Esophagus muscularis mucosa (tissue), 4 donors: ENCODE data around the gene SPOP. TPM values are rescaled to one million over a fixed set of nuclear protein-coding genes. Genes with fewer than 3 reads are reported as not detected.
A peak's percentile ranks its signal among the peaks of the same experiment; 100 is the strongest.

Source experiments
- DNase-seq: peaks from one replicate; pipeline ENCODE4 v3.0.0-alpha.2; 2017; ENCODE audit errors: extremely low spot score
- H3K27ac ChIP-seq, 4 donors: fragments of 200-600 bp; sonication (generic); replicated peaks in 1 of 4; 1 replicate in 3 of 4; 2 replicates in 1 of 4; pipeline ENCODE4 v1.5.1; 2016 to 2019; ENCODE audit warnings: mild to moderate bottlenecking in 1 of 4
- H3K27me3 ChIP-seq, 4 donors: fragments of 200-600 bp; sonication (generic); one replicate each; pipeline versions ENCODE4 v1.5.1 to v1.6.0; 2016 to 2019
- H3K36me3 ChIP-seq, 4 donors: fragments of 200-600 bp; sonication (generic); one replicate each; pipeline ENCODE4 v1.5.1; 2016 to 2019
- H3K4me1 ChIP-seq, 4 donors: fragments of 200-600 bp; sonication (generic); one replicate each; pipeline ENCODE4 v1.5.1; 2016 to 2019
- H3K4me3 ChIP-seq, 4 donors: fragments of 200-600 bp; sonication (generic); 1 replicate in 2 of 4; 2 replicates in 2 of 4; pipeline ENCODE4 v1.5.1; 2016 to 2019; ENCODE audit warnings: mild to moderate bottlenecking in 4 of 4, moderate library complexity in 1 of 4
- H3K9me3 ChIP-seq, 4 donors: fragments of 200-600 bp; sonication (generic); 1 replicate in 3 of 4; 2 replicates in 1 of 4; pipeline ENCODE4 v1.5.1; 2016 to 2019
- CTCF ChIP-seq, 3 experiments: fragments of 200-600 bp in 2 of 3; fragments of 450-650 bp in 1 of 3; sonication (generic) in 2 of 3; IDR thresholded peaks; one replicate each; pipeline ENCODE4 v1.5.1; 2017 to 2019; ENCODE audit warnings: antibody characterized with exemption in 3 of 3, mild to moderate bottlenecking in 2 of 3, moderate library complexity in 1 of 3
- EP300 ChIP-seq: sonication (generic); formaldehyde crosslinking; IDR thresholded peaks from one replicate; pipeline ENCODE4 v1.6.1; 2017; ENCODE audit warnings: antibody characterized with exemption
- POLR2A ChIP-seq: fragments of 450-650 bp; IDR thresholded peaks from one replicate; pipeline ENCODE4 v1.6.1; 2017; ENCODE audit warnings: antibody characterized with exemption, moderate library complexity, mild to moderate bottlenecking, low read depth
- POLR2AphosphoS5 ChIP-seq, 2 donors: sonication (generic); formaldehyde crosslinking; IDR thresholded peaks; one replicate each; pipeline ENCODE4 v1.6.1; 2017; ENCODE audit warnings: antibody characterized with exemption in 2 of 2
- WGBS: methylation state at CpG from one replicate; pipeline ENCODE4 v1.1.5; 2018; 5-methylcytosine and 5-hydroxymethylcytosine counted together
- intact Hi-C: fragments of 100-400 bp; cut with DNase I; formaldehyde crosslinking; loops from one replicate; pipeline ENCODE4 v1.15.1; 2023
- total RNA-seq, 4 donors: library from RNA; depleted of rRNA; stranded (reverse); fragments of >200 nt; gene quantifications; one replicate each; pipeline versions ENCODE4 v1.1.0 to v1.2.1, GENCODE V29; 2016

SPOP gene
- total RNA-seq, 4 donors from 2014 or later: 156 to 304 (median 185) TPM

DNA sequence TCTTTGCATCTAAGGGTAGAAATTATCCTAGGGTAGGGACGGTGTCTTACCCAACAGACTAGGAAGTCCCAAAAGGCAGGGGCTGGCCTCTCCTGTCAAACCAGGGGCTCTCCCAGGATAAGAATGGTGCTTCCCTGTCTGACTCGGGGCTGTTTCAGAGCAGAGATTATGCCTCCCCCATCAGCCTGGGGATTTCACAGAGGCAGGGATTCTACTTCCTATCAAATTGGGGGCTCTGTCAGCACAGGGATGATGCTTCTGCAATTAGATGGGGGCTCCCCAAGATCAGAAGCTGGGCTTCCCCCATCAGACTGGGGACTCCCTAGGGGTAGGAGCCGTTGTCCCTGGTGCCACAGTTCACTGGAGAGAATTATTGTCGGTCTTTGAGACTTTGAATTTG is 99.9 kb downstream of the SPOP start:
- no peak for DNase-seq
- peaks cover 30 to 55% (median 48%) of the 10 kb centered on the region in 4 donors for H3K4me1 ChIP-seq
- WGBS: 83% methylated on average over 3 of the region's 4 CpGs
- H3K27me3 ChIP-seq: no peaks in the 10 kb centered on the region
- H3K27ac ChIP-seq: peak overlapping the region in 3 of 4 donors; percentile 84 to 91 (median 89)
- H3K4me3 ChIP-seq: peak overlapping the region in 2 of 4 donors; percentile 61 to 91
- TF ChIP-seq EP300 (no peak), CTCF (IDR thresholded peaks at IDR 0.05) (no peak), POLR2A (no peak)
- H3K9me3 ChIP-seq: no peaks in the 10 kb centered on the region
- intact Hi-C loops: loop anchor here (5.0 to 10.0 kb wide), 2 partner anchors 34 to 417 kb away; partner anchors contain the start of gene DLX3
- peaks cover 0 to 11% (median 0%) of the 10 kb centered on the region in 4 donors for H3K36me3 ChIP-seq

DNA sequence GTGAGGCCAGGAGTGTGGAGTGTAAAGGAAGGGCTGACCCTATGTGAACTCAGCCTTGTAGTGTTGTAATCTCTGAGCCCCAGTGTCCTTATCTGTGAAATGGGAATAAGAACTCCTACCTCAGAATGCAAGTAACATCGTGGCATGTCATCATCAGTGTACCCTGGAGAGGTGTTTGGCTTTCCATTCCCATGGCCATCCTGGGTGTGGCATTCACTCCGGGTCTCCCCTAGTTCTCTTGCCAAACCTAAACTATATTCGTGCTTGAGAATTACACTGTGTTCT is 100.3 kb downstream of the SPOP start:
- WGBS: 61% methylated on average over 3 of the region's 3 CpGs
- Histone ChIP-seq H3K27me3 (no peaks in the 10 kb centered on the region), H3K4me3 (peak overlapping the region; percentile 61 to 91 (median 86)), H3K9me3 (no peaks in the 10 kb centered on the region), H3K27ac (peak overlapping the region; percentile 84 to 91 (median 88)), H3K4me1 (peaks cover 30 to 55% (median 48%) of the 10 kb centered on the region in 4 donors), H3K36me3 (peaks cover 0 to 11% (median 0%) of the 10 kb centered on the region in 4 donors)
- intact Hi-C loops: loop anchor here (5.0 to 10.0 kb wide), 2 partner anchors 35 to 417 kb away; partner anchors contain the start of gene DLX3
- no peak for TF ChIP-seq POLR2A
- no peak for TF ChIP-seq POLR2AphosphoS5 (IDR thresholded peaks at IDR 0.05)
- no peak for TF ChIP-seq CTCF (IDR thresholded peaks at IDR 0.05)
- no peak for TF ChIP-seq EP300
- DNase-seq: no peak

- Histone ChIP-seq H3K9me3 (no peaks in the 10 kb centered on the region), H3K36me3 (peaks cover 0 to 11% (median 0%) of the 10 kb centered on the region in 4 donors), H3K4me1 (peaks cover 30 to 55% (median 48%) of the 10 kb centered on the region in 4 donors), H3K27ac (peak overlapping the region; percentile 84 to 91 (median 88)), H3K27me3 (no peaks in the 10 kb centered on the region), H3K4me3 (peak overlapping the region; percentile 61 to 91 (median 86))
- intact Hi-C loops: loop anchor here (5.0 to 10.0 kb wide), 2 partner anchors 35 to 418 kb away; partner anchors contain the start of gene DLX3
- DNase-seq: no peak
- WGBS: 33% methylated on average over 9 of the region's 22 CpGs
- TF ChIP-seq POLR2AphosphoS5 (IDR thresholded peaks at IDR 0.05): no peak
- no peak for TF ChIP-seq EP300
- no peak for TF ChIP-seq CTCF (IDR thresholded peaks at IDR 0.05)
These were observed 100.8 kb downstream of the SPOP start for GRCh38 chr17:49576917-49577649.

DNA sequence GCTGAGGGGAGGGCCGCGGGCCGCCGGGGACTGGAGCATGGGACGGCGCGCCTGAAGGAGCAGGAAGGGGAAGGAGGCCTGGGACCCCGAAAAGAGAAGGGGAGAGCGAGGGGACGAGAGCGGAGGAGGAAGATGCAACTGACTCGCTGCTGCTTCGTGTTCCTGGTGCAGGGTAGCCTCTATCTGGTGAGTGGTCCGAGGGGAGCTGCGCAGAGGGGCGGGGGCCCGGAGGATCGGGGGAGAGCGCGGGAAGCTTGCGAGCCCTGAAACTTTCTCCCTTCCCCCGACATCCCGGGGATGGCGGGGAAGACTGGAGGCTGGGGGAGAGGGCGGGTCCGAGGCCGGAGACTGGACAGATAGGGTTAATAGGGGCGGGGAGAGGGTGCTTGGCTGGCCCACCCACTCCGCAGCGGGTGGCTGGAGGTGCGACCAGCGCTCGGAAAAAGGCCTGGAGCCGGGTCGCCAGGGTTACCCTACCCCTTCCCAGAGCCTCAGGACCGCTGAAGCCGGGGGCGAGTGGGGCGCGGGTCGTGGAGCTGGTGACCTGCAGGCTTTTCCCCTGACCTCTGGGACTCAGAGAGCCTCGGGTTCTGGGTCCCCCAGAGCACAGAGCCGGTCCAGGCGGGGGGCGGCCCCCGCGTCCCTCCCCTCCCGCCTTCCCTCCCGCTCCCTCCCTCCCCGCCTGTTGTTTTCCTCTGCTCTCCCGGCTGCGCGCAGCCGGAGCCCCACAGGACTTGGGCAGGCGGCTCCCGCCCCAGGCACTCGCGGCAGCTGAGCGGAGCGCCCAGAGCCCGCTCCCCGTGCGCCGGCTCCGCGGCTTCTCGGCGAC is 101.6 kb downstream of the SPOP start:
- Histone ChIP-seq H3K27me3 (no peaks in the 10 kb centered on the region), H3K4me3 (peak overlapping the region; percentile 61 to 91 (median 86)), H3K9me3 (no peaks in the 10 kb centered on the region), H3K4me1 (peaks cover 30 to 55% (median 50%) of the 10 kb centered on the region in 4 donors), H3K36me3 (peaks cover 0 to 11% (median 0%) of the 10 kb centered on the region in 4 donors), H3K27ac (peak overlapping the region; percentile 84 to 91 (median 88))
- intact Hi-C loops: loop anchor here (5.0 to 10.0 kb wide), 2 partner anchors 36 to 418 kb away; partner anchors contain the start of gene DLX3
- DNase-seq: no peak
- 0% methylated on average over 24 of the region's 68 CpGs for WGBS
- TF ChIP-seq POLR2AphosphoS5 (IDR thresholded peaks at IDR 0.05) (peak in 1 of 2 donors; percentile 70), CTCF (IDR thresholded peaks at IDR 0.05) (no peak), POLR2A (no peak), EP300 (no peak)
